Neural cell (in vitro differentiated cells): ENCODE results near the gene DOK4. TPM values are rescaled to one million over a fixed set of nuclear protein-coding genes. Genes with fewer than 3 reads are reported as not detected.

ENCODE experiments used
- H2AFZ ChIP-seq: fragments of 200-600, 300-800 bp; sonication (generic), shearing (Covaris generic); 2 replicates; pipeline ENCODE4 v1.6.0; 2014; ENCODE audit warnings: low read depth, mild to moderate bottlenecking, antibody characterized with exemption, low read length, moderate library complexity
- H3F3A ChIP-seq: fragments of 200-600 bp; shearing (Covaris generic); 2 replicates; pipeline ENCODE4 v1.6.1; 2016; ENCODE audit warnings: mild to moderate bottlenecking, moderate library complexity, mixed read lengths, antibody characterized with exemption, low read length; ENCODE audit not compliant: insufficient read depth, poor library complexity, severe bottlenecking
- H3K27ac ChIP-seq: fragments of 200-600, 300-800 bp; sonication (generic), shearing (Covaris generic); 2 replicates; pipeline ENCODE4 v1.5.1; 2014; ENCODE audit warnings: mild to moderate bottlenecking, low read length, moderate library complexity
- H3K27me3 ChIP-seq: fragments of 300-800, 200-600 bp; sonication (generic), shearing (Covaris generic); 2 replicates; pipeline ENCODE4 v1.6.0; 2014; ENCODE audit warnings: mild to moderate bottlenecking, low read depth, low read length, moderate library complexity; ENCODE audit not compliant: insufficient read depth
- H3K36me3 ChIP-seq: fragments of 300-800, 200-600 bp; sonication (generic), shearing (Covaris generic); 2 replicates; pipeline ENCODE4 v1.5.1; 2014; ENCODE audit warnings: mild to moderate bottlenecking, antibody characterized with exemption, low read length, moderate library complexity; ENCODE audit not compliant: insufficient read depth
- H3K4me2 ChIP-seq: fragments of 300-800, 200-600 bp; sonication (generic), shearing (Covaris generic); 2 replicates; pipeline ENCODE4 v1.6.0; 2014; ENCODE audit warnings: mild to moderate bottlenecking, low read length
- H3K4me3 ChIP-seq: fragments of 300-800, 200-600 bp; sonication (generic), shearing (Covaris generic); 2 replicates; pipeline ENCODE4 v1.5.1; 2014; ENCODE audit warnings: mild to moderate bottlenecking, low read length, moderate library complexity
- H3K79me2 ChIP-seq: fragments of 200-600 bp; shearing (Covaris generic); replicated peaks from 2 replicates; pipeline ENCODE4 v1.6.0; 2014; ENCODE audit warnings: mild to moderate bottlenecking, low read length, moderate library complexity; ENCODE audit not compliant: insufficient read depth
- H3K9ac ChIP-seq: fragments of 300-800, 200-600 bp; sonication (generic), shearing (Covaris generic); 2 replicates; pipeline ENCODE4 v1.6.1; 2016; ENCODE audit warnings: mild to moderate bottlenecking, low read length, mixed read lengths
- H3K9me2 ChIP-seq: fragments of 200-600 bp; shearing (Covaris generic); 2 replicates; pipeline ENCODE4 v1.6.1; 2016; ENCODE audit warnings: mild to moderate bottlenecking, low read length, mixed read lengths; ENCODE audit not compliant: insufficient read depth
- H3K9me3 ChIP-seq: fragments of 200-600, 300-800 bp; sonication (generic), shearing (Covaris generic); 2 replicates; pipeline ENCODE4 v1.6.1; 2016; ENCODE audit warnings: mild to moderate bottlenecking, mixed run types, low read length, moderate library complexity, mixed read lengths
- H4K20me1 ChIP-seq: fragments of 200-600 bp; shearing (Covaris generic); 2 replicates; pipeline ENCODE4 v1.6.1; 2016; ENCODE audit warnings: mild to moderate bottlenecking, mixed run types; ENCODE audit not compliant: insufficient read depth
- CTCF ChIP-seq: fragments of 450-650 bp; IDR thresholded peaks from 2 replicates; pipeline ENCODE4 v1.5.1; 2014; ENCODE audit warnings: antibody characterized with exemption, mild to moderate bottlenecking, moderate library complexity; ENCODE audit not compliant: poor library complexity, severe bottlenecking
- EP300 ChIP-seq: fragments of 450-650 bp; conservative IDR thresholded peaks from 2 replicates; pipeline ENCODE4 v1.6.1; 2014; ENCODE audit warnings: antibody characterized with exemption, mild to moderate bottlenecking, moderate library complexity; ENCODE audit not compliant: poor library complexity, severe bottlenecking
- EZH2 ChIP-seq: fragments of 200-600, 300-800 bp; shearing (Covaris generic), sonication (generic); IDR thresholded peaks from 2 replicates; pipeline ENCODE4 v1.6.1; 2014; ENCODE audit warnings: antibody characterized with exemption, low read length, borderline replicate concordance, mild to moderate bottlenecking; ENCODE audit not compliant: insufficient read depth, poor library complexity, severe bottlenecking
- MXI1 ChIP-seq: fragments of 450-650 bp; conservative IDR thresholded peaks from 2 replicates; pipeline ENCODE4 v1.6.1; 2014; ENCODE audit warnings: antibody characterized with exemption, mild to moderate bottlenecking; ENCODE audit not compliant: poor library complexity, severe bottlenecking
- POLR2AphosphoS5 ChIP-seq: IDR thresholded peaks from 2 replicates; pipeline ENCODE4 v1.6.1; 2012
- RAD21 ChIP-seq: fragments of 450-650 bp; conservative IDR thresholded peaks from 2 replicates; pipeline ENCODE4 v1.6.1; 2014; ENCODE audit warnings: antibody characterized with exemption, mild to moderate bottlenecking, moderate library complexity
- REST ChIP-seq: IDR thresholded peaks from 2 replicates; pipeline ENCODE4 v1.6.1; 2012; ENCODE audit warnings: borderline replicate concordance
- SMC3 ChIP-seq: fragments of 450-650 bp; conservative IDR thresholded peaks from 2 replicates; pipeline ENCODE4 v1.6.1; 2014; ENCODE audit warnings: antibody characterized with exemption, mild to moderate bottlenecking, moderate library complexity; ENCODE audit not compliant: poor library complexity
- TAF1 ChIP-seq: IDR thresholded peaks from 2 replicates; pipeline ENCODE4 v1.6.1; 2012; ENCODE audit warnings: low read depth
- polyA plus RNA-seq: library from polyadenylated mRNA; depleted of rRNA; stranded (reverse); fragments of >200 nt; gene quantifications from 2 replicates; pipeline ENCODE4 v1.2.3, GENCODE V29; 2014

DOK4 gene
- polyA plus RNA-seq, 1 donor from 2014 or later: 214 TPM

GRCh38 chr16:57526498-57526897 is 40.2 kb upstream of the DOK4 start:
- Histone ChIP-seq H3K9me2 (no peaks in the 10 kb centered on the region), H3K27me3 (peaks cover 13% of the 10 kb centered on the region), H3K79me2 (no peaks in the 10 kb centered on the region), H3K4me3 (no peak overlapping the region), H3K36me3 (no peaks in the 10 kb centered on the region), H3K4me2 (no peak overlapping the region), H2AFZ (no peak overlapping the region), H3K9ac (no peak overlapping the region), H3F3A (no peaks in the 10 kb centered on the region), H3K27ac (no peak overlapping the region), H4K20me1 (no peaks in the 10 kb centered on the region), H3K9me3 (no peaks in the 10 kb centered on the region)
- TF ChIP-seq SMC3 (no peak), TAF1 (no peak), EZH2 (no peak), MXI1 (no peak), POLR2AphosphoS5 (no peak), REST (no peak), RAD21 (no peak), CTCF (no peak), EP300 (no peak)

GRCh38 chr16:57525761-57526160 is 39.5 kb upstream of the DOK4 start:
- Histone ChIP-seq H3K4me2 (no peak overlapping the region), H3K9ac (no peak overlapping the region), H3K4me3 (no peak overlapping the region), H3K36me3 (no peaks in the 10 kb centered on the region), H3K27me3 (peaks cover 13% of the 10 kb centered on the region), H3K27ac (no peak overlapping the region), H2AFZ (no peak overlapping the region), H4K20me1 (no peaks in the 10 kb centered on the region), H3K9me3 (no peaks in the 10 kb centered on the region), H3F3A (no peaks in the 10 kb centered on the region), H3K9me2 (no peaks in the 10 kb centered on the region), H3K79me2 (no peaks in the 10 kb centered on the region)
- TF ChIP-seq SMC3: no peak
- TF ChIP-seq RAD21: no peak
- TF ChIP-seq EP300: no peak
- no peak for TF ChIP-seq MXI1
- TF ChIP-seq CTCF: no peak
- no peak for TF ChIP-seq TAF1
- no peak for TF ChIP-seq POLR2AphosphoS5
- no peak for TF ChIP-seq REST
- no peak for TF ChIP-seq EZH2
